DND-41 (cell line): ENCODE measurements around the gene ASXL1.

Experiments used
- CTCF ChIP-seq: IDR thresholded peaks from 2 replicates; pipeline ENCODE4 v1.5.1; 2012; ENCODE audit warnings: borderline replicate concordance, low read length, moderate library complexity, mild to moderate bottlenecking; ENCODE audit not compliant: poor library complexity, severe bottlenecking; ENCODE audit errors: extremely low read depth
- EZH2 ChIP-seq: IDR thresholded peaks from 3 replicates; pipeline ENCODE4 v1.6.1; 2012; ENCODE audit warnings: borderline replicate concordance, low read depth, mild to moderate bottlenecking, moderate library complexity, low read length, inconsistent platforms; ENCODE audit not compliant: severe bottlenecking

- TF ChIP-seq CTCF (no peak), EZH2 (no peak)
Measured at GRCh38 chr20:32382102-32382950, 24.2 kb downstream of the ASXL1 start.
